Raji (cell line): Measurements from ENCODE around the gene PSORS1C2.

ENCODE experiments used
- POLR2A ChIP-seq: IDR thresholded peaks from 2 replicates; pipeline ENCODE4 v1.6.1; 2011; ENCODE audit warnings: low read depth, low read length, control low read depth; ENCODE audit not compliant: insufficient read depth

The PSORS1C2 gene

GRCh38 chr6:31122791-31123706 lies 15.8 kb downstream of the PSORS1C2 start:
- TF ChIP-seq POLR2A: no peak

GRCh38 chr6:31121131-31121790 lies 17.6 kb downstream of the PSORS1C2 start:
- TF ChIP-seq POLR2A: no peak

GRCh38 chr6:31120151-31120915 lies 18.5 kb downstream of the PSORS1C2 start, which contains the start of gene CDSN:
CDSN (minus strand) TSS chr6:31120446; CDS start chr6:31120419, 27 bp downstream.
- no peak for TF ChIP-seq POLR2A

GRCh38 chr6:31118178-31118577 lies 20.7 kb downstream of the PSORS1C2 start:
- no peak for TF ChIP-seq POLR2A

GRCh38 chr6:31116661-31117385 lies 22.0 kb downstream of the PSORS1C2 start:
- TF ChIP-seq POLR2A: no peak

- TF ChIP-seq POLR2A: no peak
Measured at GRCh38 chr6:31115941-31116560, 22.8 kb downstream of the PSORS1C2 start.

- TF ChIP-seq POLR2A: no peak
Measured at GRCh38 chr6:31114970-31115849, 23.7 kb downstream of the PSORS1C2 start.

- TF ChIP-seq POLR2A: no peak
Measured at GRCh38 chr6:31114541-31114878, 24.4 kb downstream of the PSORS1C2 start, which contains the start of gene PSORS1C1. PSORS1C1 (plus strand) TSS chr6:31114800; CDS start chr6:31129633, 14,833 bp downstream.

- no peak for TF ChIP-seq POLR2A
Measured at GRCh38 chr6:31113861-31114540, 24.9 kb downstream of the PSORS1C2 start.

GRCh38 chr6:31112478-31112877 lies 26.4 kb downstream of the PSORS1C2 start, which contains the start of gene C6orf15:
C6orf15 (minus strand) TSS chr6:31112575; CDS start chr6:31112555, 20 bp downstream.
- no peak for TF ChIP-seq POLR2A

- TF ChIP-seq POLR2A: no peak
Measured at GRCh38 chr6:31111712-31112111, 27.2 kb downstream of the PSORS1C2 start.

- no peak for TF ChIP-seq POLR2A
Measured at GRCh38 chr6:31110825-31111582, 27.9 kb downstream of the PSORS1C2 start.
